DOHH2 (cell line): ENCODE results near the gene SUMF1.

ENCODE experiments used
- EZH2phosphoT487 ChIP-seq: fragments of 200-600 bp; sonication (generic); IDR thresholded peaks from 2 replicates; pipeline ENCODE4 v1.6.1; 2017; ENCODE audit warnings: borderline replicate concordance, mild to moderate bottlenecking, antibody characterized with exemption, low read length, moderate library complexity, mixed read lengths
- TF ChIP-seq, protein P1 (sequence below): fragments of 200-600 bp; sonication (generic); IDR thresholded peaks from one replicate; pipeline ENCODE4 v1.5.1; 2014; ENCODE audit warnings: antibody characterized with exemption, mild to moderate bottlenecking, low read depth, low read length; ENCODE audit not compliant: poor library complexity, severe bottlenecking

DNA sequence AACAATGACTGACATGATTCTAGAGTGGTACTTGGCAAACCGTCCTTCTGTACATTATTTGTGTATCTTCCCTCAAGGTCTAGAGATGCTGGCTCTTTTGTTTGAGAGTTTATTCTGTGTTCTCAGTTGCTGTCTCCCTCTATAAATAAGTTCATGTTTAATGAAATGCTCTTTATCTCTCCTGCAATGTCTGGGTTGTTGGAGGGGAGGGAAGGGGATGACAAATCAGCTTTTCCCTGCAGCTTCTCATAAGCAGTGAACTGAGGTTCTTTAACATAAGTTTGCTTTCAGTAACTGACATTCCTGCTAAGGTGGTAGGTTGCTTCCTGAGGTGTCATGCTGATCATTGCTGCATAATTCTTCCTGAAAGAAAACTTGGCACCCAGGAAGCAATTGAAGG is 47.8 kb upstream of the SUMF1 start:
- TF ChIP-seq, protein P1, sequence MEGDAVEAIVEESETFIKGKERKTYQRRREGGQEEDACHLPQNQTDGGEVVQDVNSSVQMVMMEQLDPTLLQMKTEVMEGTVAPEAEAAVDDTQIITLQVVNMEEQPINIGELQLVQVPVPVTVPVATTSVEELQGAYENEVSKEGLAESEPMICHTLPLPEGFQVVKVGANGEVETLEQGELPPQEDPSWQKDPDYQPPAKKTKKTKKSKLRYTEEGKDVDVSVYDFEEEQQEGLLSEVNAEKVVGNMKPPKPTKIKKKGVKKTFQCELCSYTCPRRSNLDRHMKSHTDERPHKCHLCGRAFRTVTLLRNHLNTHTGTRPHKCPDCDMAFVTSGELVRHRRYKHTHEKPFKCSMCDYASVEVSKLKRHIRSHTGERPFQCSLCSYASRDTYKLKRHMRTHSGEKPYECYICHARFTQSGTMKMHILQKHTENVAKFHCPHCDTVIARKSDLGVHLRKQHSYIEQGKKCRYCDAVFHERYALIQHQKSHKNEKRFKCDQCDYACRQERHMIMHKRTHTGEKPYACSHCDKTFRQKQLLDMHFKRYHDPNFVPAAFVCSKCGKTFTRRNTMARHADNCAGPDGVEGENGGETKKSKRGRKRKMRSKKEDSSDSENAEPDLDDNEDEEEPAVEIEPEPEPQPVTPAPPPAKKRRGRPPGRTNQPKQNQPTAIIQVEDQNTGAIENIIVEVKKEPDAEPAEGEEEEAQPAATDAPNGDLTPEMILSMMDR: no peak
- TF ChIP-seq EZH2phosphoT487: no peak
